ENCODE data around the gene GRIA4. TPM values are rescaled to one million over a fixed set of nuclear protein-coding genes. Genes with fewer than 3 reads are reported as not detected.
A peak's percentile ranks its signal among the peaks of the same experiment; 100 is the strongest.

The GRIA4 gene
- total RNA-seq, 1 donor from 2014 or later = 0.27 TPM

- no peaks in the 10 kb centered on the region for H3K36me3 ChIP-seq (ENCODE audit: insufficient read depth, low read length)
- no peak overlapping the region for H3K9ac ChIP-seq (ENCODE audit: low read length)
- H3K4me1 ChIP-seq (ENCODE audit: insufficient read depth, low read length) = peaks cover 10% of the 10 kb centered on the region
- TF ChIP-seq EZH2 (IDR thresholded peaks at IDR 0.05; ENCODE audit: insufficient read depth, low read length) (no peak), CTCF (IDR thresholded peaks at IDR 0.05; ENCODE audit: insufficient read depth, low read depth, low read length) (no peak)
- H3K4me3 ChIP-seq (ENCODE audit: insufficient read depth, low read depth, low read length) = no peak overlapping the region
- H3K79me2 ChIP-seq (ENCODE audit: insufficient read depth, low read length) = no peaks in the 10 kb centered on the region
- Mint-ChIP-seq H3K27me3 (ENCODE audit: low read depth, unreplicated experiment) (no peaks in the 10 kb centered on the region), H3K36me3 (ENCODE audit: low read depth, unreplicated experiment) (no peaks in the 10 kb centered on the region), H3K27ac (ENCODE audit: unreplicated experiment) (peak overlapping the region; percentile 9), H3K4me1 (ENCODE audit: low read depth, unreplicated experiment) (peaks cover 21% of the 10 kb centered on the region), H3K4me3 (ENCODE audit: unreplicated experiment) (no peak overlapping the region), H3K9me3 (ENCODE audit: unreplicated experiment) (no peaks in the 10 kb centered on the region)
- DNase-seq (ENCODE audit: low read depth) (peak; percentile 57), FAIRE-seq (no peak)
- no peaks in the 10 kb centered on the region for H3K27me3 ChIP-seq (ENCODE audit: insufficient read depth, low read length)
- H3K27ac ChIP-seq (ENCODE audit: low read depth, low read length) = no peak overlapping the region
- no peak overlapping the region for H2AFZ ChIP-seq (ENCODE audit: low read depth, low read length)
- H4K20me1 ChIP-seq (ENCODE audit: insufficient read depth, low read length) = no peaks in the 10 kb centered on the region
- peak overlapping the region; percentile 10 for H3K4me2 ChIP-seq (ENCODE audit: low read length)
- H3K9me3 ChIP-seq (ENCODE audit: insufficient read depth, low read depth, low read length) = no peaks in the 10 kb centered on the region
These were observed 325.9 kb downstream of the GRIA4 start for GRCh38 chr11:105935791-105936190.

- Mint-ChIP-seq H3K4me3 (ENCODE audit: unreplicated experiment) (no peak overlapping the region), H3K36me3 (ENCODE audit: low read depth, unreplicated experiment) (no peaks in the 10 kb centered on the region), H3K9me3 (ENCODE audit: unreplicated experiment) (no peaks in the 10 kb centered on the region), H3K4me1 (ENCODE audit: low read depth, unreplicated experiment) (peaks cover 21% of the 10 kb centered on the region), H3K27ac (ENCODE audit: unreplicated experiment) (peak overlapping the region; percentile 4), H3K27me3 (ENCODE audit: low read depth, unreplicated experiment) (no peaks in the 10 kb centered on the region)
- Histone ChIP-seq H2AFZ (ENCODE audit: low read depth, low read length) (no peak overlapping the region), H3K9ac (ENCODE audit: low read length) (no peak overlapping the region), H3K36me3 (ENCODE audit: insufficient read depth, low read length) (no peaks in the 10 kb centered on the region), H3K4me3 (ENCODE audit: insufficient read depth, low read depth, low read length) (no peak overlapping the region), H3K79me2 (ENCODE audit: insufficient read depth, low read length) (no peaks in the 10 kb centered on the region), H3K9me3 (ENCODE audit: insufficient read depth, low read depth, low read length) (no peaks in the 10 kb centered on the region), H3K4me2 (ENCODE audit: low read length) (peak overlapping the region; percentile 24), H3K27me3 (ENCODE audit: insufficient read depth, low read length) (no peaks in the 10 kb centered on the region), H4K20me1 (ENCODE audit: insufficient read depth, low read length) (no peaks in the 10 kb centered on the region), H3K27ac (ENCODE audit: low read depth, low read length) (peak overlapping the region; percentile 20), H3K4me1 (ENCODE audit: insufficient read depth, low read length) (peaks cover 10% of the 10 kb centered on the region)
- TF ChIP-seq CTCF (IDR thresholded peaks at IDR 0.05; ENCODE audit: insufficient read depth, low read depth, low read length) (no peak), EZH2 (IDR thresholded peaks at IDR 0.05; ENCODE audit: insufficient read depth, low read length) (no peak)
- FAIRE-seq = no peak
- peak; percentile 73 for DNase-seq (ENCODE audit: low read depth)
These were observed 327.5 kb downstream of the GRIA4 start for GRCh38 chr11:105937331-105937730.

- Histone ChIP-seq H3K9me3 (ENCODE audit: insufficient read depth, low read depth, low read length) (no peaks in the 10 kb centered on the region), H3K4me3 (ENCODE audit: insufficient read depth, low read depth, low read length) (no peak overlapping the region), H3K4me1 (ENCODE audit: insufficient read depth, low read length) (peaks cover 10% of the 10 kb centered on the region), H3K36me3 (ENCODE audit: insufficient read depth, low read length) (no peaks in the 10 kb centered on the region), H2AFZ (ENCODE audit: low read depth, low read length) (no peak overlapping the region), H3K4me2 (ENCODE audit: low read length) (peak overlapping the region; percentile 24), H3K27me3 (ENCODE audit: insufficient read depth, low read length) (no peaks in the 10 kb centered on the region), H3K9ac (ENCODE audit: low read length) (no peak overlapping the region), H3K27ac (ENCODE audit: low read depth, low read length) (peak overlapping the region; percentile 20), H4K20me1 (ENCODE audit: insufficient read depth, low read length) (no peaks in the 10 kb centered on the region), H3K79me2 (ENCODE audit: insufficient read depth, low read length) (no peaks in the 10 kb centered on the region)
- FAIRE-seq (no peak), DNase-seq (ENCODE audit: low read depth) (peak; percentile 50)
- peaks cover 21% of the 10 kb centered on the region for H3K4me1 Mint-ChIP-seq (ENCODE audit: low read depth, unreplicated experiment)
- no peaks in the 10 kb centered on the region for H3K27me3 Mint-ChIP-seq (ENCODE audit: low read depth, unreplicated experiment)
- no peaks in the 10 kb centered on the region for H3K9me3 Mint-ChIP-seq (ENCODE audit: unreplicated experiment)
- H3K4me3 Mint-ChIP-seq (ENCODE audit: unreplicated experiment) = no peak overlapping the region
- H3K36me3 Mint-ChIP-seq (ENCODE audit: low read depth, unreplicated experiment) = no peaks in the 10 kb centered on the region
- TF ChIP-seq CTCF (IDR thresholded peaks at IDR 0.05; ENCODE audit: insufficient read depth, low read depth, low read length) = no peak
- TF ChIP-seq EZH2 (IDR thresholded peaks at IDR 0.05; ENCODE audit: insufficient read depth, low read length) = no peak
- peak overlapping the region; percentile 4 for H3K27ac Mint-ChIP-seq (ENCODE audit: unreplicated experiment)
These were observed 327.9 kb downstream of the GRIA4 start for GRCh38 chr11:105937738-105938137.
